Fibroblast of lung (primary cell): Measurements from ENCODE around the gene PGM2. TPM values are rescaled to one million over a fixed set of nuclear protein-coding genes. Genes with fewer than 3 reads are reported as not detected.
A peak's percentile ranks its signal among the peaks of the same experiment; 100 is the strongest.
"Not testable (repeated sequence)": the region's sequence is repeated elsewhere in the genome, so short reads cannot be mapped to it uniquely, and the experiment has no call there.

Experiments used
- DNase-seq, 2 donors: peaks; one replicate each; pipeline versions ENCODE4 v3.0.0 to v3.0.0-alpha.2; 2010; ENCODE audit warnings: low read depth in 2 of 2
- H2AFZ ChIP-seq: 2 replicates; pipeline ENCODE4 v1.5.1; 2012; ENCODE audit warnings: low read length, control low read depth, inconsistent platforms
- H3K27ac ChIP-seq: 2 replicates; pipeline ENCODE4 v1.5.1; 2011; ENCODE audit warnings: low read length, control low read depth; ENCODE audit not compliant: insufficient read depth
- H3K27me3 ChIP-seq: 2 replicates; pipeline ENCODE4 v1.5.1; 2011; ENCODE audit warnings: mild to moderate bottlenecking, low read length; ENCODE audit not compliant: control insufficient read depth, insufficient read depth
- H3K36me3 ChIP-seq: 2 replicates; pipeline ENCODE4 v1.5.1; 2011; ENCODE audit warnings: low read length; ENCODE audit not compliant: control insufficient read depth, insufficient read depth
- H3K4me1 ChIP-seq: 2 replicates; pipeline ENCODE4 v1.5.1; 2011; ENCODE audit warnings: low read length; ENCODE audit not compliant: control insufficient read depth, insufficient read depth; ENCODE audit errors: extremely low read depth
- H3K4me2 ChIP-seq: 2 replicates; pipeline ENCODE4 v1.5.1; 2011; ENCODE audit warnings: low read length, control low read depth; ENCODE audit not compliant: insufficient read depth; ENCODE audit errors: extremely low read depth
- H3K4me3 ChIP-seq, 4 experiments: fragments of 200-600 bp in 1 of 4; sonication (generic) in 1 of 4; replicated peaks in 1 of 4; 2 replicates each; pipeline ENCODE4 v1.5.1; 2011 to 2016; ENCODE audit warnings: low read length in 4 of 4, low read depth in 3 of 4, mild to moderate bottlenecking in 3 of 4, control low read depth in 2 of 4, inconsistent platforms in 1 of 4, mixed read lengths in 1 of 4; ENCODE audit not compliant: insufficient read depth in 1 of 4; ENCODE audit errors: control extremely low read depth in 1 of 4
- H3K79me2 ChIP-seq: 2 replicates; pipeline ENCODE4 v1.5.1; 2012; ENCODE audit warnings: mild to moderate bottlenecking, low read length, inconsistent platforms; ENCODE audit not compliant: control insufficient read depth, insufficient read depth
- H3K9ac ChIP-seq: 2 replicates; pipeline ENCODE4 v1.5.1; 2011; ENCODE audit warnings: mild to moderate bottlenecking, low read length, control low read depth; ENCODE audit not compliant: insufficient read depth
- H3K9me3 ChIP-seq: 2 replicates; pipeline ENCODE4 v1.5.1; 2012; ENCODE audit warnings: low read depth, low read length; ENCODE audit not compliant: control insufficient read depth, insufficient read depth
- H4K20me1 ChIP-seq: 2 replicates; pipeline ENCODE4 v1.5.1; 2011; ENCODE audit warnings: low read length; ENCODE audit not compliant: control insufficient read depth, insufficient read depth; ENCODE audit errors: extremely low read depth
- CTCF ChIP-seq, 2 donors: IDR thresholded peaks in 1 of 2; conservative IDR thresholded peaks in 1 of 2; 1 replicate in 1 of 2; 2 replicates in 1 of 2; pipeline ENCODE4 v1.5.1; 2011 to 2012; ENCODE audit warnings: low read length in 2 of 2, control low read depth in 1 of 2, inconsistent platforms in 1 of 2, low read depth in 1 of 2, mild to moderate bottlenecking in 1 of 2
- EZH2 ChIP-seq: IDR thresholded peaks from 2 replicates; pipeline ENCODE4 v1.5.1; 2012; ENCODE audit warnings: low read length, control low read depth, mild to moderate bottlenecking; ENCODE audit errors: missing control alignments
- polyA plus RNA-seq, 2 donors: library from polyadenylated mRNA; depleted of rRNA in 1 of 2; stranded (reverse) in 1 of 2; unstranded in 1 of 2; fragments of >200 nt; gene quantifications; 2 replicates each; pipeline ENCODE4 v1.2.1, GENCODE V29; 2011 to 2012; ENCODE audit warnings: missing spikeins in 1 of 2
- total RNA-seq: library from RNA; depleted of rRNA; stranded (reverse); fragments of >200 nt; gene quantifications from 2 replicates; pipeline ENCODE4 v1.2.1, GENCODE V29; 2014

Gene PGM2
- total and polyA plus RNA-seq, 2 donors (not counting 1 experiment from before 2014, with no cell fraction given), result 15.0 to 15.1 TPM

DNA sequence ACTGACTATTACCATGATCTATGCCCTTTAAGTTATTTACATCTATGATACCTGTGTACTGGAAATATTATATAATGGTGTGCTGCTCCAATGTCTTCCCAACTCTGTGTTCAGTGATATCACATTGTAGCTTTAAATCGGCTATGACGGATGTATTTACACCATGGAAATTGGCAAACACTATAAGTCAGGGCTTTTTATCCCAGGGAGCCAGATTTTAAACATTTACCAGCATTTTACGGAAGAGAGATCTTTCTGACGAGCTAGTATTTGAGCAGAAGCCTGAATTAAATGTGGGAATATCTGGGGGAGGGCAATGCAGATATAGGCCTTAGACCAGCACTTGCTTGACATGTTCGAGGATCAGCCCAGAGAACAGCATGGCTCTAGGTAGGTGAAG lies 7.7 kb upstream of the PGM2 start:
- DNase-seq, result no peak
- no peaks in the 10 kb centered on the region for H3K36me3 ChIP-seq
- no peaks in the 10 kb centered on the region for H3K27me3 ChIP-seq
- H3K9ac ChIP-seq, result no peak overlapping the region
- no peak overlapping the region for H2AFZ ChIP-seq
- TF ChIP-seq CTCF (conservative IDR thresholded peaks at IDR 0.05 in 1 of 2, IDR thresholded peaks at IDR 0.05 in 1 of 2; ENCODE audit: low read depth in 1 of 2, low read length in 2 of 2) (no peak), EZH2 (no peak)
- H3K9me3 ChIP-seq, result no peaks in the 10 kb centered on the region
- no peaks in the 10 kb centered on the region for H4K20me1 ChIP-seq
- no peaks in the 10 kb centered on the region for H3K79me2 ChIP-seq
- H3K27ac ChIP-seq, result no peak overlapping the region
- no peak overlapping the region for H3K4me2 ChIP-seq
- H3K4me1 ChIP-seq, result no peaks in the 10 kb centered on the region
- H3K4me3 ChIP-seq, result no peak overlapping the region

DNA sequence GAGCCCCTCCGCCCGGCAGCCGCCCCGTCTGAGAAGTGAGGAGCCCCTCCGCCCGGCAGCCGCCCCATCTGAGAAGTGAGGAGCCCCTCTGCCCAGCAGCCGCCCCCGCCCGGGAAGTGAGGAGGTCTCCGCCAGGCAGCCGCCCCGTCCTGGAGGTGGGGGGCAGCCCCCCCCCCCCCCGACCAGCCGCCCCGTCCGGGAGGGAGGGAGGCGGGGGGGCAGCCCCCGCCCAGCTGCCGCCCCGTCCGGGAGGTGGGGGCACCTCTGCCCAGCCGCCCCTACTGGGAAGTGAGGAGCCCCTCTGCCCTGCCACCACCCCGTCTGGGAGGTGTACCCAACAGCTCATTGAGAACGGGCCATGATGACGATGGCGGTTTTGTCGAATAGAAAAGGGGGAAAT lies 6.0 kb upstream of the PGM2 start:
- not testable (repeated sequence) for H3K4me1 ChIP-seq, H4K20me1 ChIP-seq, H3K4me3 ChIP-seq, DNase-seq, H3K4me2 ChIP-seq, H3K27me3 ChIP-seq, H3K9me3 ChIP-seq, H3K27ac ChIP-seq, H2AFZ ChIP-seq, H3K9ac ChIP-seq, H3K79me2 ChIP-seq, H3K36me3 ChIP-seq

DNA sequence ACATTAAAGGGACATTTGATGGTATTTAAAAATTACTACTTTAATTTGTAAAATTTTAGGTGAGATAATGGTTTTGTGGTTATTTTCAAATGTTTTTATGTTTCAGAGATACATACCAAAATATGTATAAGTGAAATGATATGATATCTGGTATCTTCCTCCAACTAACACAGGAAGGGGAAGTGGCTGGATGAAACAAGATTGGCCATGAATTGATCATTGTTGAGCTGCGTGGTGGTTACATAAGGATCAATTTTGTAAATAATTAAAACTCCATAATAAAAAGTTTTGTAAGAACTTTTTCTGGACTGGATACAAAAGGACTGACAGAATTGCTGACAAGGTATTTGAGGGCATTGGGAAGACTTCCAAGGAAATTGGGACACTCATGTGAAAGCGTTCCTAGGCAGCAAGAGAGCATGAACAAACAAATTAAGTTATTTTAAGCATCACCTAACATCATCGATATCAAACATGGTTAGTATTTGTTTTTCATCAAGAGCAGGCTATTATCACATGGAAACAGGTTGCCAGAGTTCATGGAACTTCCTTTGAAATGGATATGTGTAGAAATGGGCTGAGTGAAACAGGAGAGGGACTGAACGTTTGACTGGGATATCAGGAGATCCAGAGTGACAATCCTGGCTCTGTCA lies 4.4 kb upstream of the PGM2 start:
- H4K20me1 ChIP-seq, result no peaks in the 10 kb centered on the region
- no peaks in the 10 kb centered on the region for H3K27me3 ChIP-seq
- no peak overlapping the region for H3K4me2 ChIP-seq
- peak in 1 of 2 donors; percentile 9 for DNase-seq
- H3K36me3 ChIP-seq, result no peaks in the 10 kb centered on the region
- TF ChIP-seq CTCF (conservative IDR thresholded peaks at IDR 0.05 in 1 of 2, IDR thresholded peaks at IDR 0.05 in 1 of 2; ENCODE audit: low read depth in 1 of 2, low read length in 2 of 2), result no peak
- no peak for TF ChIP-seq EZH2
- no peaks in the 10 kb centered on the region for H3K9me3 ChIP-seq
- no peak overlapping the region for H2AFZ ChIP-seq
- no peaks in the 10 kb centered on the region for H3K79me2 ChIP-seq
- H3K27ac ChIP-seq, result no peak overlapping the region
- no peaks in the 10 kb centered on the region for H3K4me1 ChIP-seq
- no peak overlapping the region for H3K9ac ChIP-seq
- H3K4me3 ChIP-seq, result no peak overlapping the region

DNA sequence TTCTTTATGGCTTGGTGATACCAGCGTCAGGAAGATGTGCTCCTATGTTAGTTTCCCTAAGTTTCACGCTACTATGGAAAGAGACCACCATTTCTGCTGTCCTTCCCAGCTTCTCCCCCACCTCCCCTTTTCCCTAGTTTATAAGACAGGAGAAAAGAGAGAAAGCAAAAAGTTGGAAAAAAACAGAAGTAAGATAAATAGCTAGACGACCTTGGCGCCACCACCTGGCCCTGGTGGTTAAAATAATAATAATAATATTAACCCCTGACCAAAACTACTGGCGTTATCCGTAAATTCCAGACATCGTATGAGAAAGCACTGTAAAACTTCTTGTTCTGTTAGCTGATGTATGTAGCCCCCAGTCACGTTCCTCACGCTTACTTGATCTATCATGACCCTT lies 985 bp upstream of the PGM2 start:
- H3K9me3 ChIP-seq, DNase-seq, H3K36me3 ChIP-seq, H3K9ac ChIP-seq, H3K4me1 ChIP-seq, H3K27me3 ChIP-seq, H4K20me1 ChIP-seq, H3K79me2 ChIP-seq, H3K27ac ChIP-seq: not testable (repeated sequence)
- Histone ChIP-seq H2AFZ (peak overlapping the region; percentile 95), H3K4me2 (peak overlapping the region; percentile 94), H3K4me3 (peak overlapping the region; percentile 70 to 89 (median 84))
